ENCODE results near the gene CREB5.

DNA sequence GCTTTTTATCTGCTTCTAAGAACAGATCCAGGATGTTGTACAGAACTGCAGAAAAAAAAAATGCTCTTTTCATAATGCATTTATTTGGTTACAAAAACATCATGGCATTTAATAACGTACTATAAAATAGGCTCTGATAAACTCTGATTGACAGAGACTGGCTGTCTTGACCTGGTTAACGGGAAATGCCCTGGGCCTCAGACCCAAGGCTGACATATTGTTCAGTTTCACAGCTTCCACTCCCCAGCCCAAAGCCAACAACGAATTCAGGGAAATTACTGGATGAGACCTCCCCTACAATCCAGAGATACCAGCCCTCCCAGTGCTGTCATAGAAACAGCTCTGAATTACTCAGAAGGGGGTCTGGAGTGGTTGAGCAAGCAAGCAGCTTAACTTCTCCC is 260.1 kb downstream of the CREB5 start:
- no peak for TF ChIP-seq TEAD4 (IDR thresholded peaks at IDR 0.05; ENCODE audit: low read depth, low read length)
- no peak for TF ChIP-seq POLR2AphosphoS5 (IDR thresholded peaks at IDR 0.05; ENCODE audit: low read depth, low read length)
- no peak for TF ChIP-seq BRCA1 (IDR thresholded peaks at IDR 0.05; ENCODE audit: low read depth, low read length)
- TF ChIP-seq, protein P1, sequence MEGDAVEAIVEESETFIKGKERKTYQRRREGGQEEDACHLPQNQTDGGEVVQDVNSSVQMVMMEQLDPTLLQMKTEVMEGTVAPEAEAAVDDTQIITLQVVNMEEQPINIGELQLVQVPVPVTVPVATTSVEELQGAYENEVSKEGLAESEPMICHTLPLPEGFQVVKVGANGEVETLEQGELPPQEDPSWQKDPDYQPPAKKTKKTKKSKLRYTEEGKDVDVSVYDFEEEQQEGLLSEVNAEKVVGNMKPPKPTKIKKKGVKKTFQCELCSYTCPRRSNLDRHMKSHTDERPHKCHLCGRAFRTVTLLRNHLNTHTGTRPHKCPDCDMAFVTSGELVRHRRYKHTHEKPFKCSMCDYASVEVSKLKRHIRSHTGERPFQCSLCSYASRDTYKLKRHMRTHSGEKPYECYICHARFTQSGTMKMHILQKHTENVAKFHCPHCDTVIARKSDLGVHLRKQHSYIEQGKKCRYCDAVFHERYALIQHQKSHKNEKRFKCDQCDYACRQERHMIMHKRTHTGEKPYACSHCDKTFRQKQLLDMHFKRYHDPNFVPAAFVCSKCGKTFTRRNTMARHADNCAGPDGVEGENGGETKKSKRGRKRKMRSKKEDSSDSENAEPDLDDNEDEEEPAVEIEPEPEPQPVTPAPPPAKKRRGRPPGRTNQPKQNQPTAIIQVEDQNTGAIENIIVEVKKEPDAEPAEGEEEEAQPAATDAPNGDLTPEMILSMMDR (IDR thresholded peaks at IDR 0.05; ENCODE audit: control extremely low read depth in 1 of 3, insufficient read depth in 1 of 3, low read depth in 1 of 3, low read length in 3 of 3) = no peak
- TF ChIP-seq, protein P2, sequence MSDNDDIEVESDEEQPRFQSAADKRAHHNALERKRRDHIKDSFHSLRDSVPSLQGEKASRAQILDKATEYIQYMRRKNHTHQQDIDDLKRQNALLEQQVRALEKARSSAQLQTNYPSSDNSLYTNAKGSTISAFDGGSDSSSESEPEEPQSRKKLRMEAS (IDR thresholded peaks at IDR 0.05) = no peak
- no peak for TF ChIP-seq EZH2 (IDR thresholded peaks at IDR 0.05; ENCODE audit: low read depth, low read length, severe bottlenecking)
- TF ChIP-seq CBX5 (IDR thresholded peaks at IDR 0.05; ENCODE audit: low read depth, low read length) = no peak
- no peak for TF ChIP-seq PHF8 (conservative IDR thresholded peaks at IDR 0.05; ENCODE audit: low read depth, low read length)
- TF ChIP-seq EP300 (IDR thresholded peaks at IDR 0.05; ENCODE audit: borderline replicate concordance in 1 of 2, low read depth in 2 of 2, low read length in 2 of 2) = no peak
- no peak for TF ChIP-seq JUN (IDR thresholded peaks at IDR 0.05; ENCODE audit: low read depth, low read length)
- no peak for TF ChIP-seq GABPA (IDR thresholded peaks at IDR 0.05; ENCODE audit: borderline replicate concordance, insufficient read depth, low read length)
